CD14-positive monocyte (primary cell): ENCODE data around the gene BIRC2. TPM values are rescaled to one million over a fixed set of nuclear protein-coding genes. Genes with fewer than 3 reads are reported as not detected.
A peak's percentile ranks its signal among the peaks of the same experiment; 100 is the strongest.

Source experiments
- DNase-seq, 3 donors: peaks; one replicate each; pipeline ENCODE4 v3.0.0-alpha.2; 2011 to 2022
- H2AFZ ChIP-seq: 2 replicates; pipeline ENCODE4 v1.6.0; 2012; ENCODE audit warnings: mild to moderate bottlenecking, low read depth, low read length, inconsistent platforms; ENCODE audit not compliant: insufficient read depth, poor library complexity, severe bottlenecking
- H3K27ac ChIP-seq, 2 donors: 1 replicate in 1 of 2; 2 replicates in 1 of 2; pipeline ENCODE4 v1.5.1; 2012 to 2013; ENCODE audit warnings: low read length in 2 of 2, control low read depth in 1 of 2, inconsistent platforms in 1 of 2, low read depth in 1 of 2, mild to moderate bottlenecking in 1 of 2
- H3K27me3 ChIP-seq, 2 donors: one replicate each; pipeline versions ENCODE4 v1.6.0 to v1.6.1; 2011 to 2013; ENCODE audit warnings: low read length in 2 of 2; ENCODE audit not compliant: control insufficient read depth in 2 of 2, insufficient read depth in 2 of 2
- H3K36me3 ChIP-seq, 2 donors: replicated peaks in 1 of 2; 1 replicate in 1 of 2; 2 replicates in 1 of 2; pipeline versions ENCODE4 v1.5.1 to v1.6.1; 2012 to 2013; ENCODE audit warnings: low read length in 2 of 2, control low read depth in 1 of 2, inconsistent platforms in 1 of 2, mild to moderate bottlenecking in 1 of 2; ENCODE audit not compliant: insufficient read depth in 2 of 2, control insufficient read depth in 1 of 2
- H3K4me1 ChIP-seq, 2 donors: 1 replicate in 1 of 2; 2 replicates in 1 of 2; pipeline versions ENCODE4 v1.5.1 to v1.6.1; 2012 to 2013; ENCODE audit warnings: low read length in 2 of 2, control low read depth in 1 of 2, inconsistent platforms in 1 of 2, mild to moderate bottlenecking in 1 of 2, moderate library complexity in 1 of 2; ENCODE audit not compliant: insufficient read depth in 2 of 2, control insufficient read depth in 1 of 2
- H3K4me2 ChIP-seq: replicated peaks from 2 replicates; pipeline ENCODE3; 2012; ENCODE audit warnings: low read length, moderate library complexity, mild to moderate bottlenecking; ENCODE audit not compliant: poor library complexity, severe bottlenecking; ENCODE audit errors: extremely low read depth
- H3K4me3 ChIP-seq, 3 experiments: fragments of 200-600 bp in 1 of 3; sonication (generic) in 1 of 3; replicated peaks in 1 of 3; 1 replicate in 2 of 3; 2 replicates in 1 of 3; pipeline ENCODE4 v1.5.1; 2011 to 2013; ENCODE audit warnings: low read length in 3 of 3, mild to moderate bottlenecking in 3 of 3, control low read depth in 2 of 3, low read depth in 2 of 3, inconsistent platforms in 1 of 3, moderate library complexity in 1 of 3
- H3K79me2 ChIP-seq: 2 replicates; pipeline ENCODE4 v1.6.0; 2012; ENCODE audit warnings: mild to moderate bottlenecking, control low read depth, inconsistent platforms, low read length, moderate library complexity; ENCODE audit not compliant: insufficient read depth
- H3K9ac ChIP-seq: 2 replicates; pipeline ENCODE4 v1.6.0; 2017; ENCODE audit warnings: low read length, mild to moderate bottlenecking; ENCODE audit not compliant: insufficient read depth, poor library complexity, severe bottlenecking
- H3K9me3 ChIP-seq, 2 donors: replicated peaks in 1 of 2; 1 replicate in 1 of 2; 2 replicates in 1 of 2; pipeline versions ENCODE4 v1.5.1 to v1.6.1; 2012 to 2013; ENCODE audit warnings: low read length in 2 of 2, control low read depth in 1 of 2; ENCODE audit not compliant: control insufficient read depth in 1 of 2, insufficient read depth in 1 of 2
- H4K20me1 ChIP-seq: 2 replicates; pipeline ENCODE4 v1.6.0; 2012; ENCODE audit warnings: mild to moderate bottlenecking, low read length, control low read depth, moderate library complexity; ENCODE audit not compliant: insufficient read depth
- H3K27ac Mint-ChIP-seq, 7 donors: one replicate each; pipeline ENCODE4 v1.8.0; 2020; ENCODE audit warnings: mild to moderate bottlenecking in 7 of 7, mixed read lengths in 7 of 7, moderate library complexity in 6 of 7, inconsistent platforms in 2 of 7
- H3K27me3 Mint-ChIP-seq, 3 donors: one replicate each; pipeline ENCODE4 v1.8.0; 2021 to 2022; ENCODE audit warnings: low read depth in 3 of 3, mild to moderate bottlenecking in 3 of 3, mixed read lengths in 3 of 3, moderate library complexity in 3 of 3, inconsistent platforms in 1 of 3
- H3K36me3 Mint-ChIP-seq, 2 donors: one replicate each; pipeline ENCODE4 v1.8.0; 2020; ENCODE audit warnings: mixed read lengths in 2 of 2, inconsistent platforms in 1 of 2, mild to moderate bottlenecking in 1 of 2
- H3K4me1 Mint-ChIP-seq: one replicate; pipeline ENCODE4 v1.8.0; 2020; ENCODE audit warnings: mild to moderate bottlenecking, mixed read lengths
- H3K4me3 Mint-ChIP-seq, 2 donors: one replicate each; pipeline ENCODE4 v1.8.0; 2020; ENCODE audit warnings: mild to moderate bottlenecking in 2 of 2, mixed read lengths in 2 of 2, moderate library complexity in 1 of 2
- H3K9me3 Mint-ChIP-seq, 7 donors: one replicate each; pipeline ENCODE4 v1.8.0; 2020 to 2022; ENCODE audit warnings: mixed read lengths in 7 of 7, mild to moderate bottlenecking in 6 of 7, moderate library complexity in 6 of 7, inconsistent platforms in 2 of 7
- WGBS: methylation state at CpG from one replicate; pipeline ENCODE4 v1.1.5; 2013; ENCODE audit warnings: missing lambda C conversion rate; ENCODE audit not compliant: insufficient coverage; 5-methylcytosine and 5-hydroxymethylcytosine counted together
- intact Hi-C, 2 donors: fragments of 100-400 bp; cut with micrococcal nuclease; formaldehyde crosslinking; loops; one replicate each; pipeline versions ENCODE4 v1.15.0 to v1.15.1; 2023
- polyA plus RNA-seq, 3 donors: library from polyadenylated mRNA; depleted of rRNA in 1 of 3; unstranded in 2 of 3; stranded (reverse) in 1 of 3; fragments of 300-500 nt in 2 of 3; fragments of >200 nt in 1 of 3; fragmentation: Illumina TruSeq in 2 of 3; gene quantifications; 1 replicate in 2 of 3; 2 replicates in 1 of 3; pipeline ENCODE4 v1.2.3, GENCODE V29; 2012 to 2021
- TF ChIP-seq, protein P1 (sequence below): fragments of 200-600 bp; IDR thresholded peaks from one replicate; pipeline ENCODE4 v1.8.0; 2022; ENCODE audit warnings: antibody characterized with exemption, mild to moderate bottlenecking

The BIRC2 gene
- polyA plus RNA-seq, 3 donors: 25.3 to 54.7 (median 50.2) TPM

DNA sequence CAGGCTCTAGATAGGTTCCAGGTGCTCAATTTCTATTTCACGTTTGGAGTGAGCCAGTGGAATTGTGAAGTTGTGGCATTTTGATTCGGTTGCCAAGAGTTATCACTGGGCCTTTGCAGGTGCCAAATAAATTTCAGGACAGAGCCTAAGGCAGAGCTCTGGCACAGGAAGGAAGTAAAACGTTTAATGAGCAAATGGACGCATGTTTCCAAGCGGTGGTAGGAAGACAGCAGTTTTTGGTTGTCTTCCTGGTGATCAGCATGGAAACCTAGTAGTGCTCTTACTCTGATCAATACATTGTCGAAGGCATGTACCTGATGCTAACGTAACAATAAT lies 29.3 kb upstream of the BIRC2 start:
- Mint-ChIP-seq H3K27ac (peak overlapping the region; percentile 96 to 100 (median 98)), H3K36me3 (peaks cover 7 to 20% of the 10 kb centered on the region in 2 donors), H3K4me1 (peaks cover 65% of the 10 kb centered on the region), H3K9me3 (peaks cover 0 to 2% (median 0%) of the 10 kb centered on the region in 7 donors), H3K4me3 (peak overlapping the region; percentile 94 to 97), H3K27me3 (peaks cover 0 to 2% (median 0%) of the 10 kb centered on the region in 3 donors)
- TF ChIP-seq, protein P1, sequence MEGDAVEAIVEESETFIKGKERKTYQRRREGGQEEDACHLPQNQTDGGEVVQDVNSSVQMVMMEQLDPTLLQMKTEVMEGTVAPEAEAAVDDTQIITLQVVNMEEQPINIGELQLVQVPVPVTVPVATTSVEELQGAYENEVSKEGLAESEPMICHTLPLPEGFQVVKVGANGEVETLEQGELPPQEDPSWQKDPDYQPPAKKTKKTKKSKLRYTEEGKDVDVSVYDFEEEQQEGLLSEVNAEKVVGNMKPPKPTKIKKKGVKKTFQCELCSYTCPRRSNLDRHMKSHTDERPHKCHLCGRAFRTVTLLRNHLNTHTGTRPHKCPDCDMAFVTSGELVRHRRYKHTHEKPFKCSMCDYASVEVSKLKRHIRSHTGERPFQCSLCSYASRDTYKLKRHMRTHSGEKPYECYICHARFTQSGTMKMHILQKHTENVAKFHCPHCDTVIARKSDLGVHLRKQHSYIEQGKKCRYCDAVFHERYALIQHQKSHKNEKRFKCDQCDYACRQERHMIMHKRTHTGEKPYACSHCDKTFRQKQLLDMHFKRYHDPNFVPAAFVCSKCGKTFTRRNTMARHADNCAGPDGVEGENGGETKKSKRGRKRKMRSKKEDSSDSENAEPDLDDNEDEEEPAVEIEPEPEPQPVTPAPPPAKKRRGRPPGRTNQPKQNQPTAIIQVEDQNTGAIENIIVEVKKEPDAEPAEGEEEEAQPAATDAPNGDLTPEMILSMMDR: no peak
- no peaks in the 10 kb centered on the region for H4K20me1 ChIP-seq
- intact Hi-C loops: loop anchor here (2.0 kb wide), 2 partner anchors 23 to 29 kb away; partner anchors contain the start of gene BIRC2 (in 1 of the 2)
- H3K4me3 ChIP-seq: peak overlapping the region; percentile 53 to 73 (median 73)
- peak in 1 of 3 donors; percentile 11 for DNase-seq
- H3K4me1 ChIP-seq: peaks cover 32 to 52% of the 10 kb centered on the region in 2 donors
- H3K36me3 ChIP-seq: no peaks in the 10 kb centered on the region
- peak overlapping the region; percentile 93 to 98 for H3K27ac ChIP-seq
- H3K9me3 ChIP-seq: no peaks in the 10 kb centered on the region
- peak overlapping the region; percentile 65 for H3K4me2 ChIP-seq
- H3K27me3 ChIP-seq: no peaks in the 10 kb centered on the region
- peak overlapping the region; percentile 21 for H2AFZ ChIP-seq
- 0% methylated on average over 4 of the region's 7 CpGs for WGBS
- no peaks in the 10 kb centered on the region for H3K79me2 ChIP-seq
- peak overlapping the region; percentile 84 for H3K9ac ChIP-seq

DNA sequence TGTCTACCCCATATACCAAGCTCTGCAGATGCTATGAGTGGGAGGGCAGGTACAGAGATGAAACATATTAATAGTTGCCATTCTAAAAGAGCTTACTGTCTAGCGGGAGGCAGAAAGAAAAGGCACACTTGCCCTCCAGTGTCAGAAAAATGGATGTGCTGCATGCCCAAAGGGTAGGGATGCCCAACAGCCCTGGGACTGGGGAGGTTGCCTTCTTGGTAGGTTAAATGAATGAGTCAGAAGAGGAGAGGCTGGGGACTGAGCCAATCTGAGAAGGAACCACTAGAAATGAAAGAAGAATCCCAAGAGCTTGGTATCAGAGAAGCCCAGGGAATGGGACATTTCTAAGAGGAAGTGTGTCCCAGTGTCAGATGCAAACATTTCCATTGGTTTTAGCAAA lies 28.5 kb upstream of the BIRC2 start:
- Histone ChIP-seq H3K9ac (peak overlapping the region; percentile 84), H3K27me3 (no peaks in the 10 kb centered on the region), H3K4me3 (peak overlapping the region; percentile 53 to 73 (median 73)), H3K27ac (peak overlapping the region in 1 of 2 donors; percentile 98), H3K4me1 (peaks cover 25 to 48% of the 10 kb centered on the region in 2 donors), H3K79me2 (no peaks in the 10 kb centered on the region), H3K4me2 (peak overlapping the region; percentile 65), H3K36me3 (no peaks in the 10 kb centered on the region), H3K9me3 (no peaks in the 10 kb centered on the region), H4K20me1 (no peaks in the 10 kb centered on the region), H2AFZ (no peak overlapping the region)
- H3K27ac Mint-ChIP-seq: peak overlapping the region; percentile 55 to 98 (median 82)
- H3K4me3 Mint-ChIP-seq: peak overlapping the region; percentile 94 to 97
- 70% methylated on average over 1 of the region's 1 CpG for WGBS
- H3K27me3 Mint-ChIP-seq: peaks cover 0 to 2% (median 0%) of the 10 kb centered on the region in 3 donors
- H3K36me3 Mint-ChIP-seq: peaks cover 10 to 23% of the 10 kb centered on the region in 2 donors
- DNase-seq: peak; percentile 49 to 80 (median 60)
- H3K9me3 Mint-ChIP-seq: peaks cover 0 to 2% (median 0%) of the 10 kb centered on the region in 7 donors
- TF ChIP-seq, protein P1: no peak
- intact Hi-C loops: loop anchor here (2.0 kb wide), 2 partner anchors 22 to 28 kb away; partner anchors contain the start of gene BIRC2 (in 1 of the 2)
- peaks cover 61% of the 10 kb centered on the region for H3K4me1 Mint-ChIP-seq
